HG03039 (cell line): ENCODE measurements around the gene OR51M1.
A peak's percentile ranks its signal among the peaks of the same experiment; 100 is the strongest.
"Not testable (repeated sequence)": the region's sequence is repeated elsewhere in the genome, so short reads cannot be mapped to it uniquely, and the experiment has no call there.

Experiments
- ATAC-seq: cut with Tn5 transposase; IDR thresholded peaks from one replicate; pipeline ENCODE4 v1.9.1; 2021; ENCODE audit warnings: mild to moderate bottlenecking, moderate library complexity; ENCODE audit not compliant: unreplicated experiment

Gene OR51M1

GRCh38 chr11:5383576-5383975 lies at the start of gene OR51M1:
Gene OR51M1 (plus strand): TSS chr11:5383812. CDS start chr11:5389399, 5,587 bp downstream.
- ATAC-seq = no peak

- ATAC-seq = no peak
Observed at GRCh38 chr11:5335170-5335569, 48.4 kb upstream of the OR51M1 start.

GRCh38 chr11:5336331-5336730 lies 47.3 kb upstream of the OR51M1 start:
- ATAC-seq = no peak

GRCh38 chr11:5337253-5337652 lies 46.4 kb upstream of the OR51M1 start:
- ATAC-seq = not testable (repeated sequence)

- ATAC-seq = no peak
Observed at GRCh38 chr11:5339771-5340322, 43.8 kb upstream of the OR51M1 start.

- ATAC-seq = no peak
Observed at GRCh38 chr11:5343474-5344335, 39.9 kb upstream of the OR51M1 start, which contains the start of gene OR51B5. Gene OR51B5 (minus strand): TSS chr11:5343524. CDS start chr11:5343524, 0 bp downstream.

- no peak for ATAC-seq
Observed at GRCh38 chr11:5345831-5346230, 37.8 kb upstream of the OR51M1 start.

GRCh38 chr11:5348551-5349194 lies 34.9 kb upstream of the OR51M1 start:
- no peak for ATAC-seq

GRCh38 chr11:5349550-5349949 lies 34.1 kb upstream of the OR51M1 start:
- ATAC-seq = no peak

- no peak for ATAC-seq
Observed at GRCh38 chr11:5351208-5351607, 32.4 kb upstream of the OR51M1 start, which contains the start of gene OR51B6. Gene OR51B6 (plus strand): TSS chr11:5351508. CDS start chr11:5351508, 0 bp downstream.

GRCh38 chr11:5356031-5356430 lies 27.6 kb upstream of the OR51M1 start:
- not testable (repeated sequence) for ATAC-seq

GRCh38 chr11:5362017-5362625 lies 21.5 kb upstream of the OR51M1 start:
- no peak for ATAC-seq

GRCh38 chr11:5363679-5364078 lies 19.9 kb upstream of the OR51M1 start:
- ATAC-seq = no peak

GRCh38 chr11:5364214-5364613 lies 19.4 kb upstream of the OR51M1 start:
- ATAC-seq = no peak

- ATAC-seq = not testable (repeated sequence)
Observed at GRCh38 chr11:5366365-5366764, 17.2 kb upstream of the OR51M1 start.

- ATAC-seq = no peak
Observed at GRCh38 chr11:5366856-5367255, 16.8 kb upstream of the OR51M1 start.

GRCh38 chr11:5367448-5368074 lies 16.1 kb upstream of the OR51M1 start:
- ATAC-seq = no peak

- no peak for ATAC-seq
Observed at GRCh38 chr11:5368502-5369043, 15.0 kb upstream of the OR51M1 start.

GRCh38 chr11:5369789-5370188 lies 13.8 kb upstream of the OR51M1 start:
- ATAC-seq = no peak

GRCh38 chr11:5380740-5381342 lies 2.8 kb upstream of the OR51M1 start:
- peak; percentile 84 for ATAC-seq
